CD4-positive, alpha-beta T cell treated with Interleukin-15 for 1 hour (primary cell): ENCODE measurements around the gene COPZ2.
"Not testable (repeated sequence)": the region's sequence is repeated elsewhere in the genome, so short reads cannot be mapped to it uniquely, and the experiment has no call there.

Source experiments
- DNase-seq: peaks from one replicate; pipeline ENCODE4 v3.0.0-alpha.2; 2020

COPZ2 gene

GRCh38 chr17:48027322-48027981 is 10.1 kb downstream of the COPZ2 start:
- DNase-seq: no peak

DNA sequence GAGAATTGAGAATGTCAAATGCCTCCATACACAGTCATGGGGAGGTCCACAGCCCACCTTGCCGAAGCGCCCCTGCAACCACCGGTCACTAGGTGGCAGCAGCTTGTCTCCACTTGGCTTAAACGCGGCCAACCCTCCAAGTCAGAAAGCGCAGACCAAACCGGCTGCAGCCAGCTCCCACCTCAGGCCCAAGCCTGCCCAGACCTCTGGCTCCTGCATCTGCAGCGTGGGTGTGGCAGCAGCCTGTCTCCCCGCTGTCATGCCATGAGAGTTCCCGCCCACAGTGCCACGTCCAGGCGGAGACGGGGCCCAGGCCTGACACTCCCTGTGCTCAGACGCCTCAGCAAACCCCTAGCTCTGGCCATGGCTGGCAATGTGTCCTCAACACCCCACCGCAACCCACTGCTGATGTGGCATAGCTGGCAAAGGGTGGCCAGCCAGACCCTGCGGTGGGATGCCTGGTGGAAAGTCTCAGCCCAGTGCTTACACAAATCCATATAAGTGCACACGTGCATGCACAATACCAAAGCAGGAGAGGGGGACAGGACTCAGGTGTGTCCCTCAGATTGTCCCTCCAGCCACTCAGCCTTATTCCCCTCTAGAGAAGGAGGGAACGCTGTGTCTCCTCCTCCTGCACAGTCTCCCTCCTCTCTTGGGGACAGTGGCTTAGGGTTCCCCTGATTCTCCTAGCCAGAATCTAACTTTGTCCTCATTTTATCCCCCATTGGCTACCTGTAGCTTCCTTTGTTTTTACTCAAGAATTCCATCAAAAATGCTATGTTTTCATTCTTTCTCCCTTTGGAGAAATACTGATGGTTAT is 10.9 kb downstream of the COPZ2 start:
- DNase-seq: peak; percentile 73

- DNase-seq: no peak
Observed at GRCh38 chr17:48025904-48026501, 11.6 kb downstream of the COPZ2 start.

DNA sequence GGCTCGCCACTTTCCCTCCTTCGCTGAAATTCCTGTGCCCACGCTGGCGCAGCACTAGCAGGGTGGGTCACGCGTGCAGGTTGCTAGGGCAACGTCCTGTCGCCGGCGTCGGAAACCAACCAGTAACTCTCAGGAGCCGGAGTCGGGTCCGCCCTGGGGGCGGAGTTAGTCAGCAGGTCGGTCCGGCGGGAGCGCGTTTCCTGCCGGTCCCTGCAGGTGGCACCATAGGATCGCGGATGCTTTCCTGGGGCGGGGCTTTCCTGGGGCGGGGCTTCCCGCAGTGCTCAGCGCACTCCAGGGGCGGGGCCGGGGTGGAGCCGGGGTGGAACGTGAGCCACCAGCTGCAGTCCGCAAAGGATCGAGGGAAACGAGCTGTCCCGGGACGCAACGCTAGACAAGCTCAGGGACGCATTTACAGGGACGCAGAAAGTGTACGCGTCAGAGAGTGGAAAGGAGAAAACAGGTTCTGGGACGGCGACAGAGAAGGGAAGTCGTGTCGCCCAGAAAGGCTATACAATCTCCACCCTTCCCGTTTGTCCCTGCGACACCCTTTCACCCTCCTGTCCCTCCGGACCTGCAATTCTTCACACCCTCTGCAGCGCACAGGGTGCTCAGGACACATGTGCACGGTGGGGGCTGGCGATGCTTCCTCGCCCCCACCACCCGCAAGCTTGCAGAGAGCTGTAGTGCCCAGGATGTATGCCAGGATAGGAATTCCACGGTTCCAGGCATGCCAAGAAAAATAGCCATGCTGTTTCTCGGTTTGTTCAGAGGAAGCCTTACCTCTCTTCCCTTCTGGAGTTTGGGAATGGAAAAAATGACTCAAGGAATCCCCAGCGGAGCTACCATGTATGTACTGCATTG is 12.3 kb downstream of the COPZ2 start:
- peak; percentile 97 for DNase-seq

GRCh38 chr17:48024149-48025039 is 13.2 kb downstream of the COPZ2 start:
- peak; percentile 37 for DNase-seq

- peak; percentile 38 for DNase-seq
Observed at GRCh38 chr17:48023400-48024148, 14.0 kb downstream of the COPZ2 start.

GRCh38 chr17:48022901-48023300 is 14.7 kb downstream of the COPZ2 start:
- no peak for DNase-seq

GRCh38 chr17:48021934-48022333 is 15.7 kb downstream of the COPZ2 start:
- no peak for DNase-seq

GRCh38 chr17:48017817-48018158 is 19.8 kb downstream of the COPZ2 start:
- DNase-seq: not testable (repeated sequence)

- DNase-seq: no peak
Observed at GRCh38 chr17:48016112-48016511, 21.5 kb downstream of the COPZ2 start.

- no peak for DNase-seq
Observed at GRCh38 chr17:48014595-48015111, 22.9 kb downstream of the COPZ2 start.

GRCh38 chr17:48013876-48014594 is 23.6 kb downstream of the COPZ2 start:
- DNase-seq: no peak

- no peak for DNase-seq
Observed at GRCh38 chr17:48012654-48013053, 24.9 kb downstream of the COPZ2 start.

- DNase-seq: peak; percentile 75
Observed at GRCh38 chr17:48012151-48012520, 25.5 kb downstream of the COPZ2 start.

DNA sequence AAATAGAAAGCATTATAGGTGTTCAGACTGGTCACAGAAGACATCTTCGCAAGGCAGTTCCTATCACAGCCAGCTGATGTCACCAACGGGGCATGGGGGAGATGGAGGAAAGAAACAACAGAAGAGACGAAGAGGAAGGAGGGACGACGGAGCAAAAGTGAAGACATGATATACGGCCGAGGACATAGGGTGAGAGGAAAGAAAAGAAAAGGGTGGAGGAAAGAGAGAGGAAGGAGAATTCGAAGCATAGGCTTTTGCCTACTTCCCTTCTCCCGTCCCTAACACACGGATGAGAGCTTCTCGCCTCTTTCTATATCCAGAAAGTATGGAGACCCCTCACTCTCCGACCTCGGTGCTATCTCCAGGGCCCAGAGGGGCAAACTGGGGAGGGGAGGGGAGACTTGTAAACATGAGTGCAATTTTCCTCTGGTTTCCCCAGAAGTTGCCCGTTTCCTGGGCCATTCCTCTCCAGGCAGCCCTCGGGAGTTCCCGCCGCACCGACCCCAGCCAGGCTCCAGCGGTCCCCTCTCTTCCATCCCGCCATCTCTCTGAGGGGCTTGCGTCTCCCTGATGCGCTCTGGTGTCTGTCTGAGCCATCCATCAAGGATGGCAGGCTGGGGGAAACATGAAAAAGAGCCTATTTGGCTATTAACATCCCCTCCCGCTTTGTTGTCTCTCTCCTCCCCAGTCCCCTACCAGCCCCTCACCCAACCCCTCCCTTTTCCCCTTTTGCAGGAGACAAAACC is 26.0 kb downstream of the COPZ2 start:
- DNase-seq: peak; percentile 27

DNA sequence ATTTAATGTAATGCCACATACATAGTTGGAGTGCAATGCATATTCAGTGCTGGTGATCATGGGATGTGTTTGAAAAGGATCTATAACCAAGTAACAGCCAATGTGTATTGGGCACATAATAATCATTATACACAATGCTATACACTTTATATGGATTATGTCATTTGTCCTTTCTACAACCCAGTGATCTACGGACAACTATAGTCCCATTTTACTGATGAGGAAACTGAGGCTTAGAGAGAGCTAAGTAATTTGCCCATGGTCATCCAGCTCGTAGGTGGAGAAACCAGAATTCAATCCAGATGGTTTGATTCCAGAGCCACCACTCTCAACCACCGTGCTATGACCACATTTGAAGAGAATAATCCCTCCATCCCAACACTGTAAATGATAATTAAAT is 27.4 kb downstream of the COPZ2 start:
- DNase-seq: no peak

DNA sequence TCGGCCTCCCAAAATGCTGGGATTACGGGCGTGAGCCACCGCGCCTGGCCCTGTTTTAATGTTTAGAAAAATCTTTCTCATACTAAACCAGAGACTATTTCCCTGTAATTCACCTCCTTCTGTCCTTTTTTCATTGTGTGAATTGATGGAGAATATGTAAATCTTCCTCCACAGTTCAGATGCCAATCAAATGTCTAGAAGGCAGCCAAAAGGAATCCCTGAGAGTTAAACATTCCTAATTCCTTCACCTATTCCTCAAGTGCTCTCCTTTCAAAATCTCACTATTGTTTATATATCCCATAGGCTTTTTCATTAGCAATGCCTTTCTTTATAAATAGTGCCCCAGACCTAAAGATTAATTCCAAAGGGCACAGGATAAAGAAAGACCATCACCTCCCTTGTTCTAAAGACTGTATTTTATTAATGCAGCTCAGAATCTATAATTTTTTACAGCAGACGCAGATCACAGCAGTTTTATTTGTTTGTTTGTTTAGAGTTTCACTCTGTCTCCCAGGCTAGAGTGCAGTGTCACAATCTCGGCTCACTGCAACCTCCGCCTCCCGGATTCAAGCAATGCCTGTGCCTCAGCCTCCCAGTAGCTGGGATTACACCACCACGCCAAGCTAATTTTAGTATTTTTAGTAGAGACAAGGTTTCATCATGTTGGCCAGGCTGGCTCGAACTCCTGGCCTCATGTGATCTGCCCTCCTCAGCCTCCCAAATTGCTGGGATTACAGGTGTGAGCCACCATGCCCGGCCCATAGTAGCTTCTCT is 30.5 kb downstream of the COPZ2 start:
- DNase-seq: no peak

GRCh38 chr17:48004983-48005382 is 32.6 kb downstream of the COPZ2 start:
- DNase-seq: no peak
